Anterior cingulate cortex (tissue), 58 donors: Measurements from ENCODE around the gene MS4A10.

ENCODE experiments used
- DNase-seq, 58 donors: peaks; one replicate each; lab custom pipeline; 2025; lab: John Stamatoyannopoulos, UW

Gene MS4A10

GRCh38 chr11:60785806-60786361 lies 751 bp downstream of the MS4A10 start:
- DNase-seq, result peak in 29 of 58 donors; percentile 3 to 59 (median 22)

GRCh38 chr11:60786811-60787567 lies 1.9 kb downstream of the MS4A10 start:
- peak in 1 of 58 donors; percentile 3 for DNase-seq

- DNase-seq, result no peak
Measured at GRCh38 chr11:60788401-60789125, 3.4 kb downstream of the MS4A10 start.

GRCh38 chr11:60790726-60791125 lies 5.6 kb downstream of the MS4A10 start:
- no peak for DNase-seq

GRCh38 chr11:60791153-60791933 lies 6.2 kb downstream of the MS4A10 start:
- no peak for DNase-seq

GRCh38 chr11:60792521-60792920 lies 7.4 kb downstream of the MS4A10 start:
- DNase-seq, result no peak

- no peak for DNase-seq
Measured at GRCh38 chr11:60795291-60795690, 10.2 kb downstream of the MS4A10 start.

GRCh38 chr11:60797846-60798630 lies 12.9 kb downstream of the MS4A10 start:
- no peak for DNase-seq

- DNase-seq, result no peak
Measured at GRCh38 chr11:60798631-60799030, 13.5 kb downstream of the MS4A10 start.

- no peak for DNase-seq
Measured at GRCh38 chr11:60801194-60801593, 16.1 kb downstream of the MS4A10 start.

- no peak for DNase-seq
Measured at GRCh38 chr11:60803273-60803936, 18.3 kb downstream of the MS4A10 start.

- DNase-seq, result no peak
Measured at GRCh38 chr11:60809249-60809648, 24.1 kb downstream of the MS4A10 start.

GRCh38 chr11:60809691-60810090 lies 24.6 kb downstream of the MS4A10 start:
- DNase-seq, result peak in 3 of 58 donors; percentile 4 to 21 (median 15)

GRCh38 chr11:60810151-60810550 lies 25.0 kb downstream of the MS4A10 start:
- DNase-seq, result no peak

- no peak for DNase-seq
Measured at GRCh38 chr11:60810569-60810968, 25.4 kb downstream of the MS4A10 start.

- DNase-seq, result no peak
Measured at GRCh38 chr11:60813324-60813723, 28.2 kb downstream of the MS4A10 start.

GRCh38 chr11:60814112-60814511 lies 29.0 kb downstream of the MS4A10 start:
- DNase-seq, result no peak

GRCh38 chr11:60816590-60817157 lies 31.5 kb downstream of the MS4A10 start:
- no peak for DNase-seq

- DNase-seq, result no peak
Measured at GRCh38 chr11:60818057-60818456, 32.9 kb downstream of the MS4A10 start.
